A673 (cell line): ENCODE data around the gene BOD1L2. TPM values are rescaled to one million over a fixed set of nuclear protein-coding genes. Genes with fewer than 3 reads are reported as not detected.

ENCODE experiments used
- BruUV-seq: library from RNA; stranded (reverse); fragments of 400-500 nt; replicated peaks from 2 replicates; lab custom pipeline; 2021; lab: Mats Ljungman, UMichigan
- CTCF ChIA-PET: fragments of 300-600 bp; sonication (Branson Sonifier 250); formaldehyde crosslinking; loops from one replicate; lab custom pipeline; 2022; ENCODE audit warnings: antibody characterized with exemption; lab: Charles Lee
- POLR2A ChIA-PET: fragments of 300-600 bp; sonication (Branson Sonifier 250); formaldehyde crosslinking; loops from one replicate; lab custom pipeline; 2022; ENCODE audit warnings: antibody characterized with exemption; ENCODE audit not compliant: low non-redundant PET; lab: Charles Lee
- DNase-seq: peaks from one replicate; pipeline ENCODE4 v3.0.0-alpha.2; 2015; ENCODE audit warnings: low spot score
- H3K27ac ChIP-seq: fragments of 200-600 bp; sonication (generic); 2 replicates; pipeline ENCODE4 v1.5.1; 2016; ENCODE audit warnings: mixed run types, low read depth, mild to moderate bottlenecking, mixed read lengths, antibody characterized with exemption, low read length; ENCODE audit not compliant: poor library complexity, severe bottlenecking
- H3K27me3 ChIP-seq: fragments of 200-600 bp; sonication (generic); replicated peaks from 2 replicates; pipeline ENCODE4 v1.6.1; 2017; ENCODE audit warnings: mixed run types, low read depth, mild to moderate bottlenecking, mixed read lengths, antibody characterized with exemption, low read length; ENCODE audit not compliant: insufficient read depth, poor library complexity
- H3K36me3 ChIP-seq: fragments of 200-600 bp; sonication (generic); 2 replicates; pipeline ENCODE4 v1.6.1; 2016; ENCODE audit warnings: mixed run types, mild to moderate bottlenecking, mixed read lengths, antibody characterized with exemption, low read length; ENCODE audit not compliant: insufficient read depth, poor library complexity, severe bottlenecking
- H3K4me1 ChIP-seq: fragments of 200-600 bp; sonication (generic); 2 replicates; pipeline ENCODE4 v1.6.1; 2017; ENCODE audit warnings: mixed run types, mild to moderate bottlenecking, mixed read lengths, antibody characterized with exemption, low read length; ENCODE audit not compliant: insufficient read depth, poor library complexity, severe bottlenecking
- H3K4me3 ChIP-seq: fragments of 200-600 bp; sonication (generic); 2 replicates; pipeline ENCODE4 v1.5.1; 2016; ENCODE audit warnings: low read depth, mixed run types, mild to moderate bottlenecking, mixed read lengths, low read length; ENCODE audit not compliant: poor library complexity, severe bottlenecking
- H3K9me3 ChIP-seq: fragments of 200-600 bp; sonication (generic); 2 replicates; pipeline ENCODE4 v1.6.1; 2016; ENCODE audit warnings: mixed run types, low read depth, mild to moderate bottlenecking, mixed read lengths, antibody characterized with exemption, low read length; ENCODE audit not compliant: poor library complexity, severe bottlenecking
- CTCF ChIP-seq: fragments of 300-800, 200-600 bp; sonication (generic); conservative IDR thresholded peaks from 2 replicates; pipeline ENCODE4 v1.5.1; 2017; ENCODE audit warnings: low read depth, mild to moderate bottlenecking, antibody characterized with exemption, low read length, moderate library complexity, mixed read lengths
- EZH2 ChIP-seq: fragments of 200-600 bp; sonication (generic); IDR thresholded peaks from 2 replicates; pipeline ENCODE4 v1.6.1; 2017; ENCODE audit warnings: borderline replicate concordance, low read depth, mild to moderate bottlenecking, mixed read lengths, antibody characterized with exemption, low read length; ENCODE audit not compliant: poor library complexity, severe bottlenecking
- intact Hi-C: fragments of 100-400 bp; cut with micrococcal nuclease; formaldehyde crosslinking; loops from one replicate; pipeline ENCODE4 v1.10.0; 2022; ENCODE audit not compliant: unreplicated experiment
- total RNA-seq: library from RNA; stranded (reverse); gene quantifications from 2 replicates; pipeline ENCODE4 v1.2.3, GENCODE V29; 2021

BOD1L2 gene
- total RNA-seq, 1 experiment from 2014 or later = not detected

- no peak for DNase-seq
- no peaks in the 10 kb centered on the region for H3K4me1 ChIP-seq
- no peaks in the 10 kb centered on the region for H3K36me3 ChIP-seq
- no peak overlapping the region for H3K4me3 ChIP-seq
- no peak overlapping the region for H3K27ac ChIP-seq
- intact Hi-C loops = no loop called here
- POLR2A ChIA-PET = no interaction called here
- H3K9me3 ChIP-seq = no peaks in the 10 kb centered on the region
- peaks cover 55% of the 10 kb centered on the region for H3K27me3 ChIP-seq
- no TSS peak for BruUV-seq
- CTCF ChIA-PET = no interaction called here
- no peak for TF ChIP-seq EZH2
- TF ChIP-seq CTCF = no peak
These were observed 47.2 kb downstream of the BOD1L2 start for GRCh38 chr18:57194070-57194469.

GRCh38 chr18:57194622-57195021 is 47.7 kb downstream of the BOD1L2 start:
- H3K36me3 ChIP-seq = no peaks in the 10 kb centered on the region
- H3K4me1 ChIP-seq = no peaks in the 10 kb centered on the region
- H3K4me3 ChIP-seq = no peak overlapping the region
- DNase-seq = no peak
- intact Hi-C loops = no loop called here
- H3K9me3 ChIP-seq = no peaks in the 10 kb centered on the region
- BruUV-seq = no TSS peak
- no peak overlapping the region for H3K27ac ChIP-seq
- peaks cover 52% of the 10 kb centered on the region for H3K27me3 ChIP-seq
- ChIA-PET POLR2A (no interaction called here), CTCF (no interaction called here)
- no peak for TF ChIP-seq CTCF
- TF ChIP-seq EZH2 = no peak

- intact Hi-C loops = no loop called here
- peaks cover 45% of the 10 kb centered on the region for H3K27me3 ChIP-seq
- H3K27ac ChIP-seq = no peak overlapping the region
- CTCF ChIA-PET = no interaction called here
- BruUV-seq = no TSS peak
- POLR2A ChIA-PET = no interaction called here
- H3K36me3 ChIP-seq = no peaks in the 10 kb centered on the region
- no peak for DNase-seq
- no peak overlapping the region for H3K4me3 ChIP-seq
- no peaks in the 10 kb centered on the region for H3K4me1 ChIP-seq
- no peaks in the 10 kb centered on the region for H3K9me3 ChIP-seq
- TF ChIP-seq CTCF = no peak
- TF ChIP-seq EZH2 = no peak
These were observed 48.5 kb downstream of the BOD1L2 start for GRCh38 chr18:57195341-57195740.
